ENCODE data around the gene ADK.

ADK gene

GRCh38 chr10:74150990-74151878 is at the start of gene ADK:
Gene ADK (plus strand): TSS chr10:74151221. CDS start chr10:74151279, 58 bp downstream.
- Histone ChIP-seq H3K36me3 (ENCODE audit: control insufficient read depth in 1 of 2, insufficient read depth in 2 of 2, low read length in 2 of 2) (peaks cover 0 to 3% of the 10 kb centered on the region in 2 donors), H3K27me3 (ENCODE audit: low read depth, low read length) (no peaks in the 10 kb centered on the region), H3K4me3 (ENCODE audit: low read depth in 1 of 2, low read length in 2 of 2) (peak within 1 kb of the TSS; percentile 73 to 97), H3K27ac (ENCODE audit: low read length) (peak within 1 kb of the TSS; percentile 94), H3K4me1 (ENCODE audit: control insufficient read depth in 1 of 2, insufficient read depth in 2 of 2, low read length in 2 of 2) (peaks cover 3 to 39% of the 10 kb centered on the region in 2 donors), H3K9me3 (ENCODE audit: control insufficient read depth in 1 of 2, low read length in 2 of 2) (no peaks in the 10 kb centered on the region)

- Histone ChIP-seq H3K27ac (ENCODE audit: low read length) (no peak overlapping the region), H3K4me3 (ENCODE audit: low read depth in 1 of 2, low read length in 2 of 2) (no peak overlapping the region), H3K9me3 (ENCODE audit: control insufficient read depth in 1 of 2, low read length in 2 of 2) (no peaks in the 10 kb centered on the region), H3K4me1 (ENCODE audit: control insufficient read depth in 1 of 2, insufficient read depth in 2 of 2, low read length in 2 of 2) (no peaks in the 10 kb centered on the region), H3K27me3 (ENCODE audit: low read depth, low read length) (no peaks in the 10 kb centered on the region), H3K36me3 (ENCODE audit: control insufficient read depth in 1 of 2, insufficient read depth in 2 of 2, low read length in 2 of 2) (peaks cover 67 to 80% of the 10 kb centered on the region in 2 donors)
Measured at GRCh38 chr10:74103560-74104258, 47.3 kb upstream of the ADK start.

- peaks cover 67 to 80% of the 10 kb centered on the region in 2 donors for H3K36me3 ChIP-seq (ENCODE audit: control insufficient read depth in 1 of 2, insufficient read depth in 2 of 2, low read length in 2 of 2)
Measured at GRCh38 chr10:74104480-74104879, 46.5 kb upstream of the ADK start.

GRCh38 chr10:74104996-74105395 is 46.0 kb upstream of the ADK start:
- Histone ChIP-seq H3K9me3 (ENCODE audit: control insufficient read depth in 1 of 2, low read length in 2 of 2) (no peaks in the 10 kb centered on the region), H3K4me1 (ENCODE audit: control insufficient read depth in 1 of 2, insufficient read depth in 2 of 2, low read length in 2 of 2) (peaks cover 0 to 5% of the 10 kb centered on the region in 2 donors), H3K27me3 (ENCODE audit: low read depth, low read length) (no peaks in the 10 kb centered on the region), H3K36me3 (ENCODE audit: control insufficient read depth in 1 of 2, insufficient read depth in 2 of 2, low read length in 2 of 2) (peaks cover 64 to 80% of the 10 kb centered on the region in 2 donors), H3K4me3 (ENCODE audit: low read depth in 1 of 2, low read length in 2 of 2) (no peak overlapping the region), H3K27ac (ENCODE audit: low read length) (no peak overlapping the region)

More at GRCh38 chr10:74104480-74104879, 46.5 kb upstream of the ADK start:
- no peak overlapping the region for H3K4me3 ChIP-seq (ENCODE audit: low read depth in 1 of 2, low read length in 2 of 2)
- H3K9me3 ChIP-seq (ENCODE audit: control insufficient read depth in 1 of 2, low read length in 2 of 2) = no peaks in the 10 kb centered on the region
- no peaks in the 10 kb centered on the region for H3K27me3 ChIP-seq (ENCODE audit: low read depth, low read length)
- no peak overlapping the region for H3K27ac ChIP-seq (ENCODE audit: low read length)
- H3K4me1 ChIP-seq (ENCODE audit: control insufficient read depth in 1 of 2, insufficient read depth in 2 of 2, low read length in 2 of 2) = peaks cover 0 to under 1% of the 10 kb centered on the region in 2 donors

GRCh38 chr10:74107391-74107790 is 43.6 kb upstream of the ADK start:
- Histone ChIP-seq H3K36me3 (ENCODE audit: control insufficient read depth in 1 of 2, insufficient read depth in 2 of 2, low read length in 2 of 2) (peaks cover 75 to 86% of the 10 kb centered on the region in 2 donors), H3K27me3 (ENCODE audit: low read depth, low read length) (no peaks in the 10 kb centered on the region), H3K27ac (ENCODE audit: low read length) (no peak overlapping the region), H3K9me3 (ENCODE audit: control insufficient read depth in 1 of 2, low read length in 2 of 2) (no peaks in the 10 kb centered on the region), H3K4me3 (ENCODE audit: low read depth in 1 of 2, low read length in 2 of 2) (no peak overlapping the region), H3K4me1 (ENCODE audit: control insufficient read depth in 1 of 2, insufficient read depth in 2 of 2, low read length in 2 of 2) (peaks cover 0 to 15% of the 10 kb centered on the region in 2 donors)

- no peak overlapping the region for H3K4me3 ChIP-seq (ENCODE audit: low read depth in 1 of 2, low read length in 2 of 2)
- H3K4me1 ChIP-seq (ENCODE audit: control insufficient read depth in 1 of 2, insufficient read depth in 2 of 2, low read length in 2 of 2) = peaks cover 0 to 34% of the 10 kb centered on the region in 2 donors
- no peaks in the 10 kb centered on the region for H3K9me3 ChIP-seq (ENCODE audit: control insufficient read depth in 1 of 2, low read length in 2 of 2)
- no peak overlapping the region for H3K27ac ChIP-seq (ENCODE audit: low read length)
- H3K27me3 ChIP-seq (ENCODE audit: low read depth, low read length) = no peaks in the 10 kb centered on the region
- peaks cover 82 to 97% of the 10 kb centered on the region in 2 donors for H3K36me3 ChIP-seq (ENCODE audit: control insufficient read depth in 1 of 2, insufficient read depth in 2 of 2, low read length in 2 of 2)
Measured at GRCh38 chr10:74109452-74109851, 41.6 kb upstream of the ADK start.

GRCh38 chr10:74110120-74110519 is 40.9 kb upstream of the ADK start:
- Histone ChIP-seq H3K4me3 (ENCODE audit: low read depth in 1 of 2, low read length in 2 of 2) (no peak overlapping the region), H3K27ac (ENCODE audit: low read length) (no peak overlapping the region), H3K27me3 (ENCODE audit: low read depth, low read length) (no peaks in the 10 kb centered on the region), H3K36me3 (ENCODE audit: control insufficient read depth in 1 of 2, insufficient read depth in 2 of 2, low read length in 2 of 2) (peaks cover 79 to 97% of the 10 kb centered on the region in 2 donors), H3K9me3 (ENCODE audit: control insufficient read depth in 1 of 2, low read length in 2 of 2) (no peaks in the 10 kb centered on the region), H3K4me1 (ENCODE audit: control insufficient read depth in 1 of 2, insufficient read depth in 2 of 2, low read length in 2 of 2) (peaks cover 0 to 34% of the 10 kb centered on the region in 2 donors)

- peaks cover 78 to 91% of the 10 kb centered on the region in 2 donors for H3K36me3 ChIP-seq (ENCODE audit: control insufficient read depth in 1 of 2, insufficient read depth in 2 of 2, low read length in 2 of 2)
- H3K9me3 ChIP-seq (ENCODE audit: control insufficient read depth in 1 of 2, low read length in 2 of 2) = no peaks in the 10 kb centered on the region
- H3K4me3 ChIP-seq (ENCODE audit: low read depth in 1 of 2, low read length in 2 of 2) = no peak overlapping the region
- no peak overlapping the region for H3K27ac ChIP-seq (ENCODE audit: low read length)
- peaks cover 0 to 34% of the 10 kb centered on the region in 2 donors for H3K4me1 ChIP-seq (ENCODE audit: control insufficient read depth in 1 of 2, insufficient read depth in 2 of 2, low read length in 2 of 2)
- no peaks in the 10 kb centered on the region for H3K27me3 ChIP-seq (ENCODE audit: low read depth, low read length)
Measured at GRCh38 chr10:74111799-74112198, 39.2 kb upstream of the ADK start.

GRCh38 chr10:74113546-74113945 is 37.5 kb upstream of the ADK start:
- Histone ChIP-seq H3K27ac (ENCODE audit: low read length) (peak overlapping the region; percentile 62), H3K4me1 (ENCODE audit: control insufficient read depth in 1 of 2, insufficient read depth in 2 of 2, low read length in 2 of 2) (peaks cover 0 to 38% of the 10 kb centered on the region in 2 donors), H3K36me3 (ENCODE audit: control insufficient read depth in 1 of 2, insufficient read depth in 2 of 2, low read length in 2 of 2) (peaks cover 74 to 92% of the 10 kb centered on the region in 2 donors), H3K27me3 (ENCODE audit: low read depth, low read length) (no peaks in the 10 kb centered on the region), H3K4me3 (ENCODE audit: low read depth in 1 of 2, low read length in 2 of 2) (no peak overlapping the region), H3K9me3 (ENCODE audit: control insufficient read depth in 1 of 2, low read length in 2 of 2) (no peaks in the 10 kb centered on the region)

- peaks cover 75 to 92% of the 10 kb centered on the region in 2 donors for H3K36me3 ChIP-seq (ENCODE audit: control insufficient read depth in 1 of 2, insufficient read depth in 2 of 2, low read length in 2 of 2)
- no peak overlapping the region for H3K4me3 ChIP-seq (ENCODE audit: low read depth in 1 of 2, low read length in 2 of 2)
- H3K9me3 ChIP-seq (ENCODE audit: control insufficient read depth in 1 of 2, low read length in 2 of 2) = no peaks in the 10 kb centered on the region
- H3K4me1 ChIP-seq (ENCODE audit: control insufficient read depth in 1 of 2, insufficient read depth in 2 of 2, low read length in 2 of 2) = peaks cover 0 to 41% of the 10 kb centered on the region in 2 donors
- peak overlapping the region; percentile 62 for H3K27ac ChIP-seq (ENCODE audit: low read length)
- no peaks in the 10 kb centered on the region for H3K27me3 ChIP-seq (ENCODE audit: low read depth, low read length)
Measured at GRCh38 chr10:74114041-74114448, 37.0 kb upstream of the ADK start.

GRCh38 chr10:74117738-74118137 is 33.3 kb upstream of the ADK start:
- Histone ChIP-seq H3K4me3 (ENCODE audit: low read depth in 1 of 2, low read length in 2 of 2) (no peak overlapping the region), H3K27me3 (ENCODE audit: low read depth, low read length) (no peaks in the 10 kb centered on the region), H3K27ac (ENCODE audit: low read length) (no peak overlapping the region), H3K36me3 (ENCODE audit: control insufficient read depth in 1 of 2, insufficient read depth in 2 of 2, low read length in 2 of 2) (peaks cover 68 to 86% of the 10 kb centered on the region in 2 donors), H3K4me1 (ENCODE audit: control insufficient read depth in 1 of 2, insufficient read depth in 2 of 2, low read length in 2 of 2) (peaks cover 0 to 23% of the 10 kb centered on the region in 2 donors), H3K9me3 (ENCODE audit: control insufficient read depth in 1 of 2, low read length in 2 of 2) (no peaks in the 10 kb centered on the region)
